ENCODE results near the gene CD300C. TPM values are rescaled to one million over a fixed set of nuclear protein-coding genes. Genes with fewer than 3 reads are reported as not detected.

Gene CD300C
- polyA plus RNA-seq, 1 experiment = 0.05 TPM

GRCh38 chr17:74543406-74543805, 2.5 kb downstream of the CD300C start:
- TF ChIP-seq, protein P1, sequence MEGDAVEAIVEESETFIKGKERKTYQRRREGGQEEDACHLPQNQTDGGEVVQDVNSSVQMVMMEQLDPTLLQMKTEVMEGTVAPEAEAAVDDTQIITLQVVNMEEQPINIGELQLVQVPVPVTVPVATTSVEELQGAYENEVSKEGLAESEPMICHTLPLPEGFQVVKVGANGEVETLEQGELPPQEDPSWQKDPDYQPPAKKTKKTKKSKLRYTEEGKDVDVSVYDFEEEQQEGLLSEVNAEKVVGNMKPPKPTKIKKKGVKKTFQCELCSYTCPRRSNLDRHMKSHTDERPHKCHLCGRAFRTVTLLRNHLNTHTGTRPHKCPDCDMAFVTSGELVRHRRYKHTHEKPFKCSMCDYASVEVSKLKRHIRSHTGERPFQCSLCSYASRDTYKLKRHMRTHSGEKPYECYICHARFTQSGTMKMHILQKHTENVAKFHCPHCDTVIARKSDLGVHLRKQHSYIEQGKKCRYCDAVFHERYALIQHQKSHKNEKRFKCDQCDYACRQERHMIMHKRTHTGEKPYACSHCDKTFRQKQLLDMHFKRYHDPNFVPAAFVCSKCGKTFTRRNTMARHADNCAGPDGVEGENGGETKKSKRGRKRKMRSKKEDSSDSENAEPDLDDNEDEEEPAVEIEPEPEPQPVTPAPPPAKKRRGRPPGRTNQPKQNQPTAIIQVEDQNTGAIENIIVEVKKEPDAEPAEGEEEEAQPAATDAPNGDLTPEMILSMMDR (IDR thresholded peaks at IDR 0.05; ENCODE audit: insufficient read depth, low read depth, low read length) = no peak
- no peak overlapping the region for H3K4me3 ChIP-seq (ENCODE audit: low read depth, low read length)
- ChIA-PET POLR2A (no interaction called here), CTCF (no interaction called here)
- no peaks in the 10 kb centered on the region for H3K36me3 ChIP-seq (ENCODE audit: control insufficient read depth, insufficient read depth, low read length)
- no peaks in the 10 kb centered on the region for H3K27me3 ChIP-seq (ENCODE audit: control insufficient read depth, insufficient read depth, low read length)
- DNase-seq (ENCODE audit: low read depth) = no peak

DNA sequence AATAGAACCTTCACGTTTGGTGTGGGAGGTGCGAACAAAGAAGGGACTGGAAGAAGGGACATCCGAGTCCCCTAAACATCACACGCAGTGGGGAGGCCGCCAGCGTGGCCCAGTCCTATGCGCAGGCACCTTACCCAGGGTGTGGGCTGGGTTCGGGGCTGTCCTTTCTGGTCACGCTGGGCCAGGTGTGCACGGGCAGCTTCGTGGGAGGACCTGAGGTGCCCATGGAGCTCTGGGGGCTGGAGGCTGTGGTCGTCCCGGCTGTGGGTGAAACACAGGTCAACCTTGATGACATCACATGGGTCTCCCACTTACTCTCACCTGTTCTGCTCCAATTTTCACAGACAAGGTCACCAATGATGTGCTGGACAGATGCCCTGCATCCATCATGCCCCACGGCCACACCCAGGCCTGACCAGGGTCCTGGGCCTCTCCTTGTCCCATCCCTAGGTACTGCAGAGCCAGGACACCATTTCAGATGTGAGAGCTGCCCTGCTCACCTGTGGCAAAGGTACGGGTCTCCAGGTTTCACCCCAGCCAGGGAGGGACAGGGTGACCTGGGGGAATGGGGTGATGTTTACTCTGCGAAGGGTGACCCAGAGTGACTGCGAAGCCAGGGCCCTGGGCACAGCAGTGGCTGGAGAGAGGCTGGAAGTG, 3.1 kb downstream of the CD300C start:
- no peak overlapping the region for H3K4me3 ChIP-seq (ENCODE audit: low read depth, low read length)
- TF ChIP-seq, protein P1 (IDR thresholded peaks at IDR 0.05; ENCODE audit: insufficient read depth, low read depth, low read length) = no peak
- no peaks in the 10 kb centered on the region for H3K27me3 ChIP-seq (ENCODE audit: control insufficient read depth, insufficient read depth, low read length)
- ChIA-PET POLR2A (no interaction called here), CTCF (no interaction called here)
- no peaks in the 10 kb centered on the region for H3K36me3 ChIP-seq (ENCODE audit: control insufficient read depth, insufficient read depth, low read length)
- DNase-seq (ENCODE audit: low read depth) = no peak

- Histone ChIP-seq H3K36me3 (ENCODE audit: control insufficient read depth, insufficient read depth, low read length) (no peaks in the 10 kb centered on the region), H3K27me3 (ENCODE audit: control insufficient read depth, insufficient read depth, low read length) (no peaks in the 10 kb centered on the region), H3K4me3 (ENCODE audit: low read depth, low read length) (no peak overlapping the region)
- POLR2A ChIA-PET = no interaction called here
- no peak for DNase-seq (ENCODE audit: low read depth)
- CTCF ChIA-PET = no interaction called here
- TF ChIP-seq, protein P1 (IDR thresholded peaks at IDR 0.05; ENCODE audit: insufficient read depth, low read depth, low read length) = no peak
Measured at GRCh38 chr17:74542166-74542565, 3.7 kb downstream of the CD300C start.

GRCh38 chr17:74541176-74542111, 4.5 kb downstream of the CD300C start:
- ChIA-PET POLR2A (no interaction called here), CTCF (no interaction called here)
- no peak for DNase-seq (ENCODE audit: low read depth)
- Histone ChIP-seq H3K36me3 (ENCODE audit: control insufficient read depth, insufficient read depth, low read length) (no peaks in the 10 kb centered on the region), H3K27me3 (ENCODE audit: control insufficient read depth, insufficient read depth, low read length) (no peaks in the 10 kb centered on the region), H3K4me3 (ENCODE audit: low read depth, low read length) (no peak overlapping the region)
- TF ChIP-seq, protein P1 (IDR thresholded peaks at IDR 0.05; ENCODE audit: insufficient read depth, low read depth, low read length) = no peak

- Histone ChIP-seq H3K36me3 (ENCODE audit: control insufficient read depth, insufficient read depth, low read length) (no peaks in the 10 kb centered on the region), H3K4me3 (ENCODE audit: low read depth, low read length) (no peak overlapping the region), H3K27me3 (ENCODE audit: control insufficient read depth, insufficient read depth, low read length) (no peaks in the 10 kb centered on the region)
- ChIA-PET CTCF (no interaction called here), POLR2A (no interaction called here)
- DNase-seq (ENCODE audit: low read depth) = no peak
- TF ChIP-seq, protein P1 (IDR thresholded peaks at IDR 0.05; ENCODE audit: insufficient read depth, low read depth, low read length) = no peak
Measured at GRCh38 chr17:74539281-74539820, 6.6 kb downstream of the CD300C start.
